ENCODE data around the gene NOS1AP. TPM values are rescaled to one million over a fixed set of nuclear protein-coding genes. Genes with fewer than 3 reads are reported as not detected.
A peak's percentile ranks its signal among the peaks of the same experiment; 100 is the strongest.
"Not testable (repeated sequence)": the region's sequence is repeated elsewhere in the genome, so short reads cannot be mapped to it uniquely, and the experiment has no call there.

The NOS1AP gene
- total RNA-seq, 2 donors from 2014 or later: 3.1 to 4.0 TPM

GRCh38 chr1:162197615-162198421 is 128.3 kb downstream of the NOS1AP start:
- WGBS, 2 donors: 80 to 88% methylated on average over 11 to 13 of the region's 13 CpGs
- TF ChIP-seq CTCF (IDR thresholded peaks at IDR 0.05): peak in 2 of 7 experiments; percentile 9 to 16
- no peak for TF ChIP-seq POLR2A (IDR thresholded peaks at IDR 0.05)
- intact Hi-C loops (cut with DNase I): no loop called here
- Histone ChIP-seq H3K27me3 (no peaks in the 10 kb centered on the region), H3K4me1 (peaks cover 45% of the 10 kb centered on the region), H3K9me3 (no peaks in the 10 kb centered on the region), H3K36me3 (replicated peaks in 1 of 2; ENCODE audit: insufficient read depth in 1 of 2, low read depth in 2 of 2) (no peaks in the 10 kb centered on the region), H3K4me3 (no peak overlapping the region), H3K27ac (peak overlapping the region in 3 of 4 donors; percentile 44 to 52 (median 45))
- no peak for ATAC-seq
- DNase-seq: no peak

GRCh38 chr1:162200096-162200847 is 130.8 kb downstream of the NOS1AP start:
- peaks cover 28% of the 10 kb centered on the region for H3K4me1 ChIP-seq

GRCh38 chr1:162201062-162201461 is 131.6 kb downstream of the NOS1AP start:
- H3K27ac ChIP-seq; ATAC-seq; H3K4me3 ChIP-seq; H3K36me3 ChIP-seq (replicated peaks in 1 of 2; ENCODE audit: insufficient read depth in 1 of 2, low read depth in 2 of 2); H3K27me3 ChIP-seq; H3K9me3 ChIP-seq; intact Hi-C loops (cut with DNase I); DNase-seq: not testable (repeated sequence)
- H3K4me1 ChIP-seq: peaks cover 32% of the 10 kb centered on the region

More at GRCh38 chr1:162200096-162200847, 130.8 kb downstream of the NOS1AP start:
- no peak overlapping the region for H3K4me3 ChIP-seq
- TF ChIP-seq POLR2A (IDR thresholded peaks at IDR 0.05): no peak
- TF ChIP-seq CTCF (IDR thresholded peaks at IDR 0.05): no peak
- no peaks in the 10 kb centered on the region for H3K27me3 ChIP-seq
- no peaks in the 10 kb centered on the region for H3K36me3 ChIP-seq (replicated peaks in 1 of 2; ENCODE audit: insufficient read depth in 1 of 2, low read depth in 2 of 2)
- H3K27ac ChIP-seq: no peak overlapping the region
- no peak for ATAC-seq
- intact Hi-C loops (cut with DNase I): no loop called here
- DNase-seq: no peak
- WGBS, 2 donors: 82 to 84% methylated on average over 5 of the region's 5 CpGs
- H3K9me3 ChIP-seq: no peaks in the 10 kb centered on the region

GRCh38 chr1:162204129-162204822 is 134.8 kb downstream of the NOS1AP start:
- no peak overlapping the region for H3K27ac ChIP-seq
- H3K9me3 ChIP-seq: no peaks in the 10 kb centered on the region
- TF ChIP-seq POLR2A (IDR thresholded peaks at IDR 0.05): no peak
- no peak for TF ChIP-seq CTCF (IDR thresholded peaks at IDR 0.05)
- intact Hi-C loops (cut with DNase I): no loop called here
- DNase-seq: no peak
- no peak for ATAC-seq
- H3K4me3 ChIP-seq: no peak overlapping the region
- no peaks in the 10 kb centered on the region for H3K27me3 ChIP-seq
- H3K4me1 ChIP-seq: peaks cover 29% of the 10 kb centered on the region
- 70 to 71% methylated on average over 7 of the region's 7 CpGs for WGBS, 2 donors
- H3K36me3 ChIP-seq (replicated peaks in 1 of 2; ENCODE audit: insufficient read depth in 1 of 2, low read depth in 2 of 2): no peaks in the 10 kb centered on the region

- Histone ChIP-seq H3K27me3 (no peaks in the 10 kb centered on the region), H3K4me1 (peaks cover 29% of the 10 kb centered on the region), H3K9me3 (no peaks in the 10 kb centered on the region), H3K27ac (no peak overlapping the region), H3K4me3 (no peak overlapping the region), H3K36me3 (replicated peaks in 1 of 2; ENCODE audit: insufficient read depth in 1 of 2, low read depth in 2 of 2) (no peaks in the 10 kb centered on the region)
- ATAC-seq: no peak
- intact Hi-C loops (cut with DNase I): no loop called here
- DNase-seq: no peak
- 71 to 79% methylated on average over 1 of the region's 1 CpG for WGBS, 2 donors
- TF ChIP-seq POLR2A (IDR thresholded peaks at IDR 0.05) (no peak), CTCF (IDR thresholded peaks at IDR 0.05) (no peak)
Measured at GRCh38 chr1:162204823-162205155, 135.3 kb downstream of the NOS1AP start.

All from body of pancreas (tissue), 4 donors.